Activated gamma-delta T cell (primary cell): ENCODE data around the gene MAB21L1.

ENCODE experiments used
- DNase-seq: peaks from one replicate; lab custom pipeline; 2025; lab: John Stamatoyannopoulos, UW
- total RNA-seq, 2 donors: gene quantifications; one replicate each; lab custom pipeline; 2026; lab: John Stamatoyannopoulos, UW

Gene MAB21L1
- 0 to 0.04 reads per million in 2 donors for total RNA-seq

DNA sequence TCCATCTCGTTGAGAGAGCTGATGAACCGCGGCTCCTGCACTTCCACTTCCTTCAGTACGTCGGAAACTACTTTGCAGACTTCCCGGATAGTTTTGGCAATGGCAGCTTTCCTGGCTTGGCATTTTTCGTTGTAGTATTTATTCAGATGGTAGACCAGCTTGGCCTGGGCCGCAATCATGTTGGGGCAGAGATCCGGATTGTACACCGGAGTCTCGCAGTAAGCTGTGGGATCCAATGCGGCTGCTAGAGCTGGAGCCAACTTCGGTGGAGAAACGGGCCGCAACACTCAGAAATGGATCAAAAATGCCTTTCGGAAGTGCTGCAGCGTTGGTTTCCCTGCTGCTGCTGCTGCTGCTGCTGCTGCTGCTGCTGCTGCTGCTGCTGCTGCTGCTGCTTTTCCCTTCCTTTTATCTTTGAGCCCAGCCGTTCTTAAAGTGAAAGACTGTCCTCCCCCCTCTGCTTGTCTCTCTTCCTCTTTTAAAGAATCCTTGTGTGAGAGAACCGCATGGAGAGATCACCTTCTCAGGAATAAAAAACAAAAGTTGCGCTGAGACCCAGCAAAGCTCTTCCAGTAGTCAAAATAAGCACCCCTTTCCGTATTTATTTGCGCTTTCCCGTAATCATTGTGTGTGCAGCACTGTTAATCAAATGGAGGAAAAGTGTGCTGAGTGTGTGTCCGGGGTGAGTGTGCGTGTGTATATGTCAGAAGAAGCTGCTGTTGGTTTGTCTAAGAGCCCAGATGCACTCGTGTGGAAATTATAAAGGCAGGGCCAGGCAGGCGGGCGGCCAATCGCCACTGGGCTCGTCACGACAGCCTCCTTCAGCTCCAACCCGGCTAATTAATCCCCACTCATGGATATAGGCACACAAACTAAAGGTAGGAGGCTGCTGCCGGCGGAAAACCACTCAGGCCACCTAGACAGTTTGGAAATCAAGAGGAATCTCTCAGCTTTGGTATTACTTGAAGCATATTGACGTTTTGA is at the start of gene MAB21L1:
TSS of gene MAB21L1 (minus strand) at position 730 of the 984 bp plus-strand sequence. CDS start at position 179, 551 bp downstream.
- DNase-seq, result no peak

DNA sequence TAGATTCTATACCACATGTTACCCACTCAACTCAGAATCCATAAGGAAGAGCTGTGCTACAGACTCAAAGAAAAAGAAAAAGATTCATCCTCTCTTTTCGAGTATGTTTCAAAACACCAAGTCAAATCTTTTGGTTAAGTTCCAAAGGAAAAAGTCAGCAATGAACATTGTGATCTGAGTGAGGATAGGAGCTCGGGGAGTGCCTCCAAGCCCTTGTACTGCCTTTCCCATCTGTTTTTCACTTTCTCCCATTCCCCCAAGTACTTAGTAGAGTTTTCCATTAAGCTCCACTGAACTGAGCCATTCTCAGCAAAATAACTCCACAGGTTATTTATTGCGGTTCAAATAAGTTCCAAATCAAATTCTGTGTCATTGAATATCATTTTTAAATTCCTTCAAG is 47.7 kb upstream of the MAB21L1 start:
- DNase-seq, result no peak

DNA sequence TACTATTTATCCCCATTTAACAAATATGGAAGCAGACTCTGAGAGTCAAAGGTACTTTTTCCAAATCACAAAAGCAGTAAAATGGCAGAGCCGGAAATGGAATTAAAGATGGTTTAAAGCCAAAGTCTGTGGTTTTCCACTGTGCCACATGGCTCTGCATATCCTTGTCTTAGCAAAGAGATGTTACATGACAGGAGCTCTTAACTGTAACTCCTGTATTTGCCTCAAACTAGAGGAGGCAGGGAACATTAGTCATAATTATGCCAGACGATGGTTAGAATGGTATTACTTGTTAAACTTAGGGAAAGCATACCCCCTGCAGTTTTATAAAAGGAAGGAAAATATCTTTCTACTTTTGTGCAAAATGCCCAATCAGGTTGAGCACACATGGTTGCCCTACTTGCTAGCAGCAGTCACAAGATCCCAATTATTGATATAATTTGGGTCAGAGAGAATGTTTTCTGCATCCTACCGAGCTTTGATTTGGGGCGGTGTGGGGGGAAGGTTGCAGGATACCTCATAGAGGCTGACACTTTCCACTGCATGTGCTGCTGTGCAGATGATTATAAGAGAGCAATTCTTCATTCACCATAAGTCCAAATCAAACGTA is 42.0 kb upstream of the MAB21L1 start:
- no peak for DNase-seq

DNA sequence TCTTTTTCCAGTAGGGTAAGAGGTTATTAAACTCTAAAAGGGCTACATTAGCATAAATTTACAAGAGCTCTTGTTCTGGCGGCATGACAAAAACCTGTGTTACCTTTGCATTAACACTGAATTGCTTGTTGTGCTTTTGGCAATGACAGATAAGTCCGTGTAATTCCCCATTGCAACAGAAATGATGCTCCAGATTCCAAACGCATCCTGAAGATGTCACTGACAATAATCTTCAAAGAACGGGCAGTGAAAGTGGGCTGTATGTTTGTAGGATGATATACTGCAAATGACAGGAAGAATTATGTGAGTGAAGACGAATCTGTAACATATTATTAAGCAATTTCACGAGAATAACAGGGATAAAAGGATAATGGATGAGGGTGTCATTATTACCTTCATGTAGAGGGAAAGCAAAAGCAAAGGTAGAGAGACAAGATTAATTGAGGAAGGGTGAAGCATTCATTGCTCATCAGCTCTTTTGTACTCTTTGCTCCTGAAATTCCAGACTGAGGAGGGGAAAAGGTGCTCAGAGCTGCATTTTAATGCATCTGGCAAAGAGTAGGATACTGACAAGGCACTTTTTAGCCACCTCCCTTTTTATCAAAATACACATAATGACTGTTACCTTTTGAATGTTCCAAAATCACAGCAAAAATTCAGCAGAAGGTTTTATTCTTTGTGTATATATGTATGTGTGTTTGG is 38.5 kb upstream of the MAB21L1 start:
- DNase-seq, result no peak

DNA sequence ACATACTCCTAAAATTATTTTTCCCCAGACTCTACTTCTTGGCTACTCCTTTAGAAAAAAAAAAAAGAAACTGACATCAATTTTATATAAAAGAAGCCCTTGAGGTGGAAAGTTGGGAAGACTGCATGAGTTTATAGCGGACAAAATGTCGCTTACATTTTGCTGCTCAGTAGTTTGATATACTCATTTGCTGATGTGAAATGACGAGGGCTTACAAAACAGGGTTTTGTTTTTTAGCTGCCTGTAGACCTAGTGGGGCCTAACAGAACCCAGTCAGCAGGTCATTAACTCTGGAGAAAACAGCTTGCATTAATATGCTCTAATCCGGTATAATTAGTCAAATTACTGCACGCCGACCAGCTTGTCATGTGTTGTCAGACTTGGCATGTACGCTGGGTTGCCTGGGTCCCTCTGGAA is 37.6 kb upstream of the MAB21L1 start:
- no peak for DNase-seq

DNA sequence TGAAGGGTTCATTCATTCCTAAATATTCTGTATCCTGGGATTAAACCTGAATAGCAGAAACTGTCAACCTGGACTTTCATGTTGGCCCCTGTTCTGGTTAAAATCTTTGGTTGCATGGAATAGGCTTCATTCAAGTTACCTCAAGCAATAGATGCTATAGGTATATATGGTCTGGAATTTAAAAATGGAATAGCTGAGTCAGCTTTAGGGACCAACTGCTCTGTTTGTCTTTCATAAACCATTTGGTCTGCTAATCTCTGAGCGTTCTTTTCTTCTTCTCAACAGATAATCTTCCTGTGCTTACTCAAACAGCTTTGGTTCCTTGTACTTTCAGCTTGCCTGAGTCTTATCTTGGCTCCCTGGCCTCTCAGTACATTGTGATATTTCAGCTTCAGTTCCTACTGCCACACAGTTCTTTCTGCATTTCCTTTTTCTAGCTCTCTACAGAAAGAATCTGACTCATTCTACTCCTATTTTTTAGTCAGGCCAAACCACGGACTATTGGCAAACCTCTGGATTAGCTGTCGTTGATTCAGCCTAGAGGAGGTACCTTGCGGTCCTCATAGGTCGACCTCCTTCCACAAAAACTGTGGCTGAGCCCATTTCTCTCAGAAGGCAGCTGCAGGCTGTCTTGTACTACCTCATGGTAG is 35.9 kb upstream of the MAB21L1 start:
- no peak for DNase-seq

DNA sequence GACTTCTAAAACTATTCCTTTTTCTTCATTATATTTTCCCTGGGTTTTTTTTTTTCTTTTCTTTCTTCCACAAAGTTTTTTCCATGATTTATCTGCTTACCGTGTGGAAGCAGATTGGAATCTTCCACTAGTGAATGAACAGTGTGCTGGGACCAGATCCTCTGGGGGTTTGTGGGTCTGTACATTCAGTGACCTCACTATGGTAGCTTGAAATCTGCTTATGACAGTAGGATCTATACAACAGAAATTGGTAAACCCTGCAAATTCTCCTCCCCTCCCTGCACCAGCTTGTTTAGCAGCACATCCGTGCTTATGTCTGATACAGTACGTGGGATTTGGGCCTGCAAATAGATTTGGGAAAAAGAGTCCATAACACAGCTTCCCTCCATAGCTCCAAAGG is 26.0 kb upstream of the MAB21L1 start:
- DNase-seq, result no peak

DNA sequence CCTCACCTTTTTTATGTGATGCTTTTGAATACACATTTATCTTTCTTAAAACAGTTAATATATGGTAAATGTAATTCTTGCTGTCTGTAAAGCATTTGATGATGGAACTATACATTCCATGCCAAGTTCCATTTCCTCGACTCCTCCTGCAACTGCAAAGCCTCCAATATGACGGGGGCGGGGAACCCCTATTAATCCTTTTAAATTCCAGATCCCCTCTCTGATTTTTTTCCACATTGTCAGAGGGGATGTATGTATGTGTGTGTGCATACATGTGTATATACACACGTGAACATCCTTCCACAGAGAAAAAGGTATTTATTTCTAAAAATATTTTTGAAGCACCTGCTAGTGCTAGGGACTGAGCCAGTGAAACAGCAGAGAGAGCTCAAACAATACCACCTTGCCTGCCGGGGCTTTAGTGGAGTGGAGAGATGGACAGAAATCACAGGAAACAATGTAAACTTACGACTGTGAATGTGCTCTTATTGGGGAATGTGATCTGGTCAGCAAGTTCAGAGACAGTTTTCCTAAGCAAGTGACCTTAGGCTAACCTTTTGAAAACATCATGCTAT is 25.3 kb upstream of the MAB21L1 start:
- no peak for DNase-seq

DNA sequence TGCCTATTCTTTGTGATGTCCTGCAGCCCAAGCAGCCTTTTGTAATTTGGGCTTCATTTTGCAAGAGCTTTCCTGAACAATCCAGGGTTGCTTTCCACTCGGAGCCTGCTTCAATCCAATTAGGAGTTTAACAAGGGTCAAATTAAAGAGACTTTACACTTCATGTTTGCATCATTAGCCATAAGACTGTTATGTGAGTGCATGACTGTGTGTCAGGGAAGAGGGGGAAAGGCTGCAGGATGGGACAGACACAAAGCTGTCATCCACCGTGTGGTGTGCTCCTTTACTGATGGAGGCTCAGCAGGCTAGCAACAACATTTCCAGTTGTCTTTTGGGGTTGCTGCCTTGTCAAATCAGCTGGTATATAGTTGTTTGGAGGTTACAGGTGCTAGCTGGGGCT is 23.7 kb upstream of the MAB21L1 start:
- no peak for DNase-seq

DNA sequence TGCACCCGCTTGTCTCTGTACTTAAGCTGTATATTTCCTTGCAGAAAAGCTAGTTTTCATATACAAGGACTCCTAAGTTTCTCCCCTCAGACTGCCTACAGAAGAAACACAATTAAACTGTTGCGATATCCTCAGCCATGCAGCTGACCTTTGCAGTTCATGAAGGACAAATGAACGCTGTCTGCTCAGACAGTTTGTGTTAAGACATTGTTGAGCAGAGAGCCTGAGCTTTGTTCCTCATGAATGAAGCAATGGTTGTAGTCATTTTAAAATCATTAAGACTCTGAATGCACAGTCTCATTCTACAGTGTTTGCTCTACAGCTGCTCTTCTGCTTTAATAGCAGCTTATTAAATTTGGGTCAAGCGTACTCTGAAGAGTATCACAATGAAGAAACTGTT is 23.2 kb upstream of the MAB21L1 start:
- DNase-seq, result no peak

DNA sequence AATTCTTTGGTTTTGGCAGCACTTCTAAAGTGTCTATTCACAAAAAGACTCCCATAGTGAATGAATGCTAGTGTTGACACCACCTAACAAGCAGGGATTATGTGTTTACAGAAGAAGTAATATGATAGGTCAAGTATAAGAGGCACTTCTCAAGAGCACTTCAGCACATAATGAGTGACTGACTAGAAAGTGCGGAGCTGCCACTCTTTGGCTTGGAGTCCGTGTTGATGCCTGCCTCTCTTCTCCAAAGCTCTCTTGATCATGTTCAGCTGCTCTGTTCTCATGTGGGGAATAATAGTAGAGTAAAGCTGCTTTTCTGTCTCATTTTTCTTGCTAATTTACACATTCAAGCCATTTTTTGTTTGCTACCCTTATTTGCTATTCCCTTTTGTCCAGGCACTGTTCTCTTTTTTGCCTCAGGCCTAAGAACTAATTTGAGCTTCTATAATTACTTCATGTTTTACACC is 22.7 kb upstream of the MAB21L1 start:
- no peak for DNase-seq

DNA sequence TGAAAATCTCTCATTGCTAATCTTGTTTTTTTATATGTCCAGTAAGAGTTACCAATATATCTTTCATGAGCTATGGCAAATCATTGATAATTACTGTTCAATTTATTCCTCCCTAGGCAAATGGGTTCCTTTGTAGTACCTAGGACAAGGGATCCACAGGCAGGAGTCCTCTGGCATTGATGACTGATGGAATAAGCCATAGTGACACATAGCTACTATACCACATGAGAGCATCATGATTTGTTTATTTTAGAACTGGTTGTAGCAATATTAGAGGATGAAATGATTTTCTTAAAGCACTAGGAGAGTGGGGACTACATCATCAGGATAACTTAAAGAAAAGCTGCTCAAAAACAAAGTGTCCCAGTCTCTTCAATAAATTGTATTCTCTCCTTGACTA is 21.7 kb upstream of the MAB21L1 start:
- no peak for DNase-seq

DNA sequence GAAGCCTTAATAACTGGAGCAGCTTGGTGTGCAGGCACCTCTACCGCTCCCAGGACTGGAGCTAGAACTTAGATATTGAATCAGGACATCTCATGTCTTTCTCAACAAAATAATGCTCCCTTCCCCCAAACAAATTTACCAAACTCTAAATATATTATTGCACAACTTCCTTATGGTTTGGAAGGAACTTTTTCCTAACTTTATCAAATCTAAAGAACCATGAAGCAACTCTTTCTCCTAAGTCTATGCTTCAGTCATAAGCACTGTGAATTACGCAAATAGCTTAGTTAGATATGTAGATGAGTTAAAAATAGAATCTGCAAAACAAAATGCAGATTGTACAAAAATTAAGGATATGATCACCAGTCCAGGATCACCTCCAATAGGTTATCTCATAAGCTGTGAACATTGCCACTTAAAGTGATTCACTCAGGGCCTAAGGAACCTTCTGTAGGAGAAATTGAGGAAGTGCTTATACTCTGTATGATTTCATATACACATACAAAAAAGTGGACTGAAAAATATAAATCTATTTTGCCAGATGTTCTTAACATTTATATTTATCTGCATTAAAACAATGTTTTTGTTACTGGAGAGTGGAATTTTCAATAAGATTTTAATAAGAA is 20.4 kb upstream of the MAB21L1 start:
- no peak for DNase-seq

DNA sequence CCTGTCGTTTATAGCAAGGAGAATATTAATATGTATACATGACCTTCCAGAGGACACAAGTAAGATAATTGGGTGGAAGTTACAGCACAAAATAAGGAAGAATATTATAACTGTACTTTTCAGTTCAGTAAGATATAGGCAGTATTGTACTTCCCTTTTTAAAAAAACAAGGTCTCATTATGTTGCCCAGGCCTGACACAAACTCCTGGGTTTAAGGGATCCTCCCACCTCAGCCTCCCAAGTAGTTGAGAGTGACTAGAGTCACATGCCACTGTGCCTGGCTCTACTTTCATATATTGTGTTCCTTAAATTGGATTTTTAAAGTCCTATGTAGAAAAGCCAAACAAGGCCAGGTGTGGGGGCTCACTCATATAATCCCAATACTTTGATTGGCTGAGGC is 19.5 kb upstream of the MAB21L1 start:
- no peak for DNase-seq

DNA sequence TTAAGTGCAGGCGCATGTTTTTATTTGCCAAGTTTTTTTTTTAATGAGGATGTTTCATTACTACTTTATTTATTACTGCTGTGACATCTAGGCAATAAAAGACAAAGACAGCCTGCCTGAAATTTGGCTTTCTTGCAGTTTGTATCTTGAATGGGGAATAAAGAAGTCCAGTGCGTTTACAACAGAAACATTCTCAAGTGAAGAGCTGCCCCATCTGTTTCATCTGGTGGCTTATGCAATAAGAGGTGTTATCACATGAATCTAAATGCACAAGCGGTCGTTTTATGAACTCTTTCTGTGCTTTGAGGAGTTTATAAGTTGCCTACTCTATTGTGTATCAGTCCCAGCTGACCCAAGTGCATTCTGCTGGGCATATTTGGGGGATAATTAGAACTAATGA is 12.6 kb upstream of the MAB21L1 start:
- DNase-seq, result no peak

DNA sequence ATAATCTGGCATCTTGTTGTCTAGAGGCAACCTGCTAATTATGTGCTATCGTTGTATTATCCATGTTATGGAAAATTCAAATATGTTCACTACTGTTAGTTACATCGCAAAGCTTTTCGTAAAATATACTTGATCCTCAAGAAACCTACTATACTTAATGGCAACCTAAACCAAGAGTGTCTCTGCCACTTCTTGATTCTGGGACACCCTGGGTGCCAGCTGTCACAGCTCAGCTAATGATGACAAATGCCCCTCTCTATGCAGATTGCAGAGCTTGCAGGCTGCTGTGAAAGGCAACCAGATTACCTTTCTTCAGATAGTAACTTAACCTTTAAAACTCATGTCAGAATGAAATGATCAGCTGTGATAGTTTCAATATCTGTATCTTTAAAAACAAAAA is 8.9 kb upstream of the MAB21L1 start:
- DNase-seq, result no peak

DNA sequence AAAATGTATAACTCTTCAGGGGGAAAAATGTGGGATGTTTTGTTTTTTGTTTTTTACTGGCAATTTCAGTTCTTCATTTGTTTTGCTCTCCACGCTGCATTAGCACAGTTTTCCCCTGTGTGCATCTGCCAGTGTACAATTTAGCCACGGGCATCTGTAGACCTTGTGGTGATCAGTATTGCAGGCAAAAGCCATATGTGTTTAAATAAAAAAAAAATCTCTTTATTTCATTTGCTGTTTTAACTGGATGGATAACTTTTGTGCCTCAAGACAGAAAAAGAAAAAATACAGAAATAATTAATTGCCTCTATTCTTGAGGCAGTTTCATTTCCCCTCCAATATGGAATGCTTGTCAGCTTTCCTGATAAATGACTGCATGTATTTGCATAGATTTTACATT is 7.9 kb upstream of the MAB21L1 start:
- no peak for DNase-seq

DNA sequence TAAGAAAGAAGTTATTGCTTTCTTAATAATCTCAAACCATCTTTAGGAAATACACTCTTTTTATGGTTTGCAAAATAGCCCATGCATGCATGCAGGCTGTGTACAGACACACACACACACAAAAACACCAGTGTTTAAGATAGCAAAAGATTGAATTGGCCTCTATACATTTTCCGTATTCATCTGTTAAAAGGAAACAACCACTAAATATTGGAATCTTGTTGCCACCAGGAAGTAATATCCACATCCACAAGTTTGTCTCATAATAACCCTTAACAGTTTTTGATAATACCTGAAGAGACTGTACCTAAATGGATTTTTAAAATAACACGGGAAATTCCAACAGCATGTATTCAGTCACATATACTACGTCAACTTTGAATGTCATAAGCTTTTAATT is 7.3 kb upstream of the MAB21L1 start:
- DNase-seq, result no peak

DNA sequence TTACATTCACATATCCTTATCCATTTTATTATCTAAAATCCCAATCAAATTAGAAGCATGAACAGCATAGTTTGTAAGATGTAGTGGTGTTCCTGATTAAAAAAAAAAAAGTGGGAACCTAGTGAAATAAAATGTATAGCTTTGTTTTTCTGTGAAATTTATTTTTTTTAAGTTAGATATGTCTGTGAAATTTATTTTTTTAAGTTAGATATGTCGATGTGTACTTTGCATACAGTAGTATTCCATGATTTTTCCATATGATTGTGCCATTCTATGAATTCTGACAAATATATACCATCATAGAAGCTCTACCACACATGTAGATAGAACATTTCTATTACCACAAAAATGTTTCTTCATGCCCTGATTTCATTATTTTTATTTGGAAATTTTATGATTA is 6.0 kb upstream of the MAB21L1 start:
- no peak for DNase-seq

DNA sequence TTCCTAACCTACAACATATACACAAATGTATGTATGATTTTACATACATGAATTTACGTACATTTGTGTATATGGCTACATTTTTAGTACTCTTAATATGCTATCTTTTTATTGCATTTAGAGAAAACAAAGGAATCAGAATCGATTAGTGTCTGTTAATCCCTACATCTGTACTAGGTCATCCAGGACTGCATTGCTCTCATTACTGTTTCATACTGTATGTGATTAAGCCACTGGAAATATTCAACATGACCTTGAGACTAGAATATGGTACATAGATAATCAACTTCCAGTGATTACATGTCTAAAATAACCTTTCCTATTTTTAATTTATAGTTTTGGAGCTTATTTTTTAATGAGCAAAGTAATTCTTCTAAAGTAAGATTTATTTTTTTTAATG is 5.3 kb upstream of the MAB21L1 start:
- no peak for DNase-seq

DNA sequence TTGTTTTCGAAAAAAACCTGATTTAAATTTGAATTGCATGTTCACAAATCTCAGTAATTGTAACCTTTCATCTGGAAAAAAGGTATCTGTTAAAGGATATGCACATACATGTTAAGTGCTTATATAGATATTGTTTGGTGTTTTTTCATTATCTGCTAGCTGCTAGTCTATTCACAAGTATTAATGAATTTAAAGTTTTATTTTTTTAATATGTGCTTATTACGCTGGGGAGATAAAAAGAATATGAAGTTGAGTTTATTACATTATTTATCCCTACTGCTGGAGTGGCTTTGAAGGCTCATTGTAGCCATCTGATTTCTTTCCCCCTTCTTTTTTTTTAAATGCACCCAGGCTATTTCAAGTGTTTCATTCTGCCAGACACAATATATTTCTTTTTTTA is 3.9 kb upstream of the MAB21L1 start:
- DNase-seq, result no peak
